ENCODE data around the gene PYGO2.
A peak's percentile ranks its signal among the peaks of the same experiment; 100 is the strongest.

Gene PYGO2

GRCh38 chr1:154935749-154936554, 25.6 kb downstream of the PYGO2 start:
- no peak for DNase-seq (ENCODE audit: low read depth)
- TF ChIP-seq MYC (IDR thresholded peaks at IDR 0.05; ENCODE audit: low read depth, low read length) (no peak), POLR2A (IDR thresholded peaks at IDR 0.05; ENCODE audit: extremely low read depth, insufficient read length) (no peak)
- TF ChIP-seq, protein P1, sequence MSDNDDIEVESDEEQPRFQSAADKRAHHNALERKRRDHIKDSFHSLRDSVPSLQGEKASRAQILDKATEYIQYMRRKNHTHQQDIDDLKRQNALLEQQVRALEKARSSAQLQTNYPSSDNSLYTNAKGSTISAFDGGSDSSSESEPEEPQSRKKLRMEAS (IDR thresholded peaks at IDR 0.05; ENCODE audit: low read depth, low read length): no peak
- TF ChIP-seq, protein P2, sequence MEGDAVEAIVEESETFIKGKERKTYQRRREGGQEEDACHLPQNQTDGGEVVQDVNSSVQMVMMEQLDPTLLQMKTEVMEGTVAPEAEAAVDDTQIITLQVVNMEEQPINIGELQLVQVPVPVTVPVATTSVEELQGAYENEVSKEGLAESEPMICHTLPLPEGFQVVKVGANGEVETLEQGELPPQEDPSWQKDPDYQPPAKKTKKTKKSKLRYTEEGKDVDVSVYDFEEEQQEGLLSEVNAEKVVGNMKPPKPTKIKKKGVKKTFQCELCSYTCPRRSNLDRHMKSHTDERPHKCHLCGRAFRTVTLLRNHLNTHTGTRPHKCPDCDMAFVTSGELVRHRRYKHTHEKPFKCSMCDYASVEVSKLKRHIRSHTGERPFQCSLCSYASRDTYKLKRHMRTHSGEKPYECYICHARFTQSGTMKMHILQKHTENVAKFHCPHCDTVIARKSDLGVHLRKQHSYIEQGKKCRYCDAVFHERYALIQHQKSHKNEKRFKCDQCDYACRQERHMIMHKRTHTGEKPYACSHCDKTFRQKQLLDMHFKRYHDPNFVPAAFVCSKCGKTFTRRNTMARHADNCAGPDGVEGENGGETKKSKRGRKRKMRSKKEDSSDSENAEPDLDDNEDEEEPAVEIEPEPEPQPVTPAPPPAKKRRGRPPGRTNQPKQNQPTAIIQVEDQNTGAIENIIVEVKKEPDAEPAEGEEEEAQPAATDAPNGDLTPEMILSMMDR (IDR thresholded peaks at IDR 0.05; ENCODE audit: low read depth, low read length): no peak
- H3K4me3 ChIP-seq (ENCODE audit: low read depth, low read length): peak overlapping the region; percentile 78

- TF ChIP-seq, protein P1 (IDR thresholded peaks at IDR 0.05; ENCODE audit: low read depth, low read length): no peak
- TF ChIP-seq MYC (IDR thresholded peaks at IDR 0.05; ENCODE audit: low read depth, low read length): no peak
- no peak overlapping the region for H3K4me3 ChIP-seq (ENCODE audit: low read depth, low read length)
- no peak for DNase-seq (ENCODE audit: low read depth)
Observed at GRCh38 chr1:154934358-154934948, 27.1 kb downstream of the PYGO2 start.

DNA sequence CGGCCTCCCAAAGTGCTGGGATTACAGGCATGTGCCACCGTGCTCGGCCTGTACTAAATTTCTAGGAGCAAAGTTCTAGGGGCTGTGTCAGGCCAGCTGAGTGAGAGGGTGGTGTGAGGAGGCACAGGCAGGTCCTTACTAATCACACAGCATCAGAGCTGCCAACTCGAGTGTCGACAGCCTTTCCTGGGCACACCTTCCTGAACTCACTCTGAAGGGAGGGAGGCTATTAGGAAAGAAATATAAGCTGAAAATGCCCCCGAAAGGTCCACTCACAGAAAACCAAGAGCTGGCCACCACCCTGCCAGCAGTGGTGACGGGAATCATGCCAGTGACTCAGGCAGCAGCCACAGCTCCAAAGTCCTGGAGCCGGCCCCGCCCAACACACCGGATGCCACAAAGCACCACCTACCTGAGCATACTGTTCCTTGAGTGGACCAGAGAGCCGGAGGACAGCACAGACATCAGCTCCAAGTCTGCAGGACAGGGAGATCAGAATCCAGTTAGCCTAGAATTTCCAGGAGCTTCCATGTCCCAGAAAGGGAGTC, 29.6 kb downstream of the PYGO2 start:
- TF ChIP-seq POLR2A (IDR thresholded peaks at IDR 0.05; ENCODE audit: extremely low read depth, insufficient read length) (no peak), MYC (IDR thresholded peaks at IDR 0.05; ENCODE audit: low read depth, low read length) (no peak)
- TF ChIP-seq, protein P2 (IDR thresholded peaks at IDR 0.05; ENCODE audit: low read depth, low read length): no peak
- TF ChIP-seq, protein P1 (IDR thresholded peaks at IDR 0.05; ENCODE audit: low read depth, low read length): no peak
- no peak for DNase-seq (ENCODE audit: low read depth)
- no peak overlapping the region for H3K4me3 ChIP-seq (ENCODE audit: low read depth, low read length)

GRCh38 chr1:154926201-154926600, 35.4 kb downstream of the PYGO2 start:
- DNase-seq (ENCODE audit: low read depth): no peak
- H3K4me3 ChIP-seq (ENCODE audit: low read depth, low read length): no peak overlapping the region
- no peak for TF ChIP-seq POLR2A (IDR thresholded peaks at IDR 0.05; ENCODE audit: extremely low read depth, insufficient read length)
- TF ChIP-seq, protein P2 (IDR thresholded peaks at IDR 0.05; ENCODE audit: low read depth, low read length): no peak

DNA sequence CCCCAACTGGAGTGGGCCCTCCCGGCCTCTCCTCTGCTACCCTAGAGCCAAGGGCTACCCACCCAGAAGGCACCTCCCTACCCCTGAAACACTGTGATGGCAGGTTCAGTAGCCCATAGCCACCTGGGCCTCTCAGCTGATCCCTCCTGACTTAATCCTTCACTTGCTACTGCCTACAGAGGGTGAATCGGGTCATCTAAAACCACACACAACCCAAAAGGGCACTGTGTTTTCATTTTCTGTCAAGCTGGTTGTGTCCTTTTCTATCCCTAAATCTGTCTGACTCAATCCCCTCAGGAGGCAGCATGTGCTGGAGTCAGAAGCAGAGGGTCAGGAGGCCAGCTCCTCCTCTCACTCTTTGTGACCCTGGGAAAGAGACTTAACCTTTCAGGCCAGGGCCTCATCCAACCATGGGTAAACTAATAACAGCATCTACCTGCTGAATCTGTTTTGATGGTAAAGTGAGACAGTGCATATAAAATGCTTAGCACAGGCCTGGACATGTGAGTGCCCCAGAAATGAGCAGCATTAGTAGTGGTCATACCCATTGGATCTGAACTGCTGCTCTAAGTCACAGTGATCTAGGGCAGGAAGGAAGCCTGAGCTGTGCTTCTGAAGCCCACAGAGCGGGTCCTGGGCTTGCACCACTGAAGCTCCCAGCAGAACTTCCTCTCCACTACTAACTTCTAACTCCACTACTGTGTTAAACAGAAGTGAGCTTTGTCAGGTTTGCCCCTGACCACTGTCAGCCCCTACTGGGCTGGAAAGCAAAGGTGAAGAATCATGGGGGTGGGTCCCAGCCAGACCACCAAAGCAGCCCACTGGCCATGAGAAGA, 36.0 kb downstream of the PYGO2 start:
- no peak overlapping the region for H3K4me3 ChIP-seq (ENCODE audit: low read depth, low read length)
- no peak for TF ChIP-seq POLR2A (IDR thresholded peaks at IDR 0.05; ENCODE audit: extremely low read depth, insufficient read length)
- no peak for TF ChIP-seq MYC (IDR thresholded peaks at IDR 0.05; ENCODE audit: low read depth, low read length)
- TF ChIP-seq, protein P1 (IDR thresholded peaks at IDR 0.05; ENCODE audit: low read depth, low read length): no peak
- TF ChIP-seq, protein P2 (IDR thresholded peaks at IDR 0.05; ENCODE audit: low read depth, low read length): no peak
- no peak for DNase-seq (ENCODE audit: low read depth)
